Stimulated activated CD4-positive, alpha-beta T cell treated with anti-CD3 and anti-CD28 coated beads, Interleukin-1b, Interleukin-23, amount 100 ng/mL, for 48 hours (primary cell): Measurements from ENCODE around the gene ADCY9.

ENCODE experiments used
- DNase-seq: peaks from one replicate; pipeline ENCODE4 v3.0.0-alpha.2; 2020

Gene ADCY9

DNA sequence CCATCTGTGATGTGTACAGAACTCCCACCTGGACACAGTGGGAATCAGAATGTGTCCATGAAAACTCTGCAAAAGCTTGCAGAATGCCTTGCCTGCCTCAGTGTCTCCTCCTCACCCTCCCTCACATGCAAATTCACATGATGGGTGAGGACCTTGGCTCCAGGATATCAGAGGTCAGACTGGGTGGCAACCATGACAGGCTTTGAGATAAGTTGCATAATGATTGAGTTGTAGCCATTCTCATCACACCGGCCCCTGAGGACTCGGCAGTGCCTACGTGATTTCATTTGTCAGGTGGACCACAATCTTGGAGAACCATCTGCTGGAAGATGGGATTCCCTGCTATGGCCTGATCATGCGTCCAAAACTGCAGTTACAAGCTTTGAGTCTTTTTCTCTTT is 3.9 kb upstream of the ADCY9 start:
- DNase-seq, result no peak

DNA sequence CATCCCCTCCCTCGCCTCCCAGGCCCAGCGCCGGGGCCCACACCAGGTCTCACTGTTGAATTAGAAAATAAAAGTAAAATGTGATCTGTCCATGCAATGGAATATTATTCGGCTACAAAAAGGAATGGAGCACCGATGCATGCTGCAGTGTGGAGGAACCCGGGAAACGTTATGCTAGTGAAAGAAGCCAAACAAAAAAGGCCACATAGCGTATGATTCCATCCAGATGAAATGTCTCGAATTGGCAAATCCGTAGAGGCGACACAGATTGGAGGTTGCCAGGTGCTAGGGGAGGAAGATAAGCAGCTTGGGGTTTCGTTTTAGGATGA is 972 bp upstream of the ADCY9 start:
- DNase-seq, result no peak

DNA sequence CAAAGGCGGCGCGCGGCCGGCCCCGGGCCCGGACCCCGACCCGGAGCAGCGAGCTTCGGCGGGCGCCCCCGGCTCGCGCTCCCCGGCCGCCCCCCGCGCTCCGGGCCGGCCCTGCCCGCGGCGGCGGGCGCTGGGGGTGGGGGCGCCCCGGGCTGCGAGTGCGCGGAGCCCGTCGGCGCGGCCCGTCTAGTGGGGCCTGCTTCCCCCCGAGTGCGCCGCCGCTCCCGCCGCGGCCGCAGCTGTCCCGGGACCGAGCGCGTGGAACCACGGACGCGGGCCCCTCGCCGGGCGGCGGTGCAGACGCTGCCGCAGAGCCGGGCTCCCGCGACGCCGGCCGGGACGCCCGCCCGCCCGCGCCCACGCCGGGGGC is 308 bp downstream of the ADCY9 start:
- no peak for DNase-seq

DNA sequence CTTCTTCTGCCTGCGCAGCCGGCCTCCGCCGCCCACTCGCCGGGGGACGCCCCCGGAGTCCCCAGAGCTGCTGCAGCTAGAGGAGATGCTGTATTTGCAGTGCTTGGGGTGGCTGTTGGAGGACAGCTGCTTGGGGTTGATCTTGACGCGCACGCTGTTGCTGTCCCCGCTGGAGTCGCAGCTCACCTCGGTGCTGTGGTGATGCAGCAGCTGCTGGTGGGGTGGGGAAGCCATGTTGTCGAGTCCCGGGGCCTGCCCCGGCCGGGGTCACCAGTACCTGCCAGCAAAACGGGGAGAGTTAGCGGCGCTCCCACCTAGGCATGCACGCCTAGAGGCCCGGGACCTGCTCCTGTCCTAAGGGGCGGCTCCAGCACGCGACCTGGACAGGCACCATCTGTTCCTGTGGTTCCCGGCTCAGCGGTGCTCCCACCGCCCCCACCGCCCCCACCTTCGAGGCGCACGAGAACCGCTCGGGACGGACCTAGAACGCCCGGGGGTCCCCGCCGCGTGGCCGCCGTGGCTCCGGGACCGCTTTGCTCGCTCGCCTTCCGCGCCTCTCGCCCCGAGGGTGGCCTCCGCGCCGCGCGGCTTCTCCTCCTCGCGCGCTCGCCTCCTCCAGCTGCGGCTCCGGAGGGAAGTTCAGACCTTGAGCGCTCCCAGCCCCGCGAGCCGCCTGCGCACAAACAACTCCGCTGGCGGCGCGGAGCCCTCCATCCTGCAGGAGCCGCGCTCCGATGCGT is 863 bp downstream of the ADCY9 start:
- peak; percentile 41 for DNase-seq

DNA sequence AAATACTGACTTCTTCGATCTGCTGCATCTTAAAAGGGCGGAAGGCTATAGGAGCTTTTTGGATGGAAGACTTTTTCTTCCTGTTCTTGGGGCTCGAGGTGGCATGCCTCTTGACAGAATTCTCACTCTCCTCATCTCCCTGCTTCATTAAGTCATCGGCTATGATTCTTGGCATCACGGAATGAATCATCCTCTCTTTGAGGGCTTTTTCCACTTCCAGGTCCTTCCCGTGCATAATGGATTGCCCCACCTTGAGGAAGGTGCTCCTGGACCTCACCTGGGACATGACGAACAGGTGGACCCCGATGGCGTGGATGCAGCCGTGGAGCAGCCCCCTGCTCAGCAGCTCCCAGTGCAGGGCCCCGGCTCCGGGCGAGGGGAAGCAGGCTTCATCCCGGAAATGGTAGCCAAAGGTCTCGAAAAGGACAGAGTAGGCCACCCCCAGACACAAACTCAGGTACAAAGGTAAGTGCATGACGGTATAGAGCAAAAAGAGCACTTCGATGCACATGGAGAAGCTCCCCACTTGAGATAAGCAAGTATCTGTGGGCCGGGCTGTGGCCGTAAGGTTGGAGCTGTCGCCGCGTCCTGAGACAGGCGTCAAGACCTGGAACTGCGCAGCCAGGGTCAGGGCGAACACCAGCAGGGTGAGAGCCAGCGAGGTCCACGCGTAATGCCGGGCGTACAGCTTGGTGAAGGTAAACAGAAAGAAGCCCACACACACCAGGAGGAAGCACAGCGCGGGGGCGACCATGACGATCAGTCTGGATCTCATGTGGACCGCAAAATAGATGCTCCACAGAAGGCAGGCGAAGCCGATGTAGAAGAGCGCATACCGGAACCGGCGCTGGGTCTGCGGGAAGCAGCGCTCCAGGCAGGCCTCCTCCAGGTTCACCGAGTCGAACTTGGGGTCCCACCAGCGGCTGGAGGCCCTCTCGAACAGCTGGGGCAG is 1.7 kb downstream of the ADCY9 start:
- DNase-seq, result no peak

DNA sequence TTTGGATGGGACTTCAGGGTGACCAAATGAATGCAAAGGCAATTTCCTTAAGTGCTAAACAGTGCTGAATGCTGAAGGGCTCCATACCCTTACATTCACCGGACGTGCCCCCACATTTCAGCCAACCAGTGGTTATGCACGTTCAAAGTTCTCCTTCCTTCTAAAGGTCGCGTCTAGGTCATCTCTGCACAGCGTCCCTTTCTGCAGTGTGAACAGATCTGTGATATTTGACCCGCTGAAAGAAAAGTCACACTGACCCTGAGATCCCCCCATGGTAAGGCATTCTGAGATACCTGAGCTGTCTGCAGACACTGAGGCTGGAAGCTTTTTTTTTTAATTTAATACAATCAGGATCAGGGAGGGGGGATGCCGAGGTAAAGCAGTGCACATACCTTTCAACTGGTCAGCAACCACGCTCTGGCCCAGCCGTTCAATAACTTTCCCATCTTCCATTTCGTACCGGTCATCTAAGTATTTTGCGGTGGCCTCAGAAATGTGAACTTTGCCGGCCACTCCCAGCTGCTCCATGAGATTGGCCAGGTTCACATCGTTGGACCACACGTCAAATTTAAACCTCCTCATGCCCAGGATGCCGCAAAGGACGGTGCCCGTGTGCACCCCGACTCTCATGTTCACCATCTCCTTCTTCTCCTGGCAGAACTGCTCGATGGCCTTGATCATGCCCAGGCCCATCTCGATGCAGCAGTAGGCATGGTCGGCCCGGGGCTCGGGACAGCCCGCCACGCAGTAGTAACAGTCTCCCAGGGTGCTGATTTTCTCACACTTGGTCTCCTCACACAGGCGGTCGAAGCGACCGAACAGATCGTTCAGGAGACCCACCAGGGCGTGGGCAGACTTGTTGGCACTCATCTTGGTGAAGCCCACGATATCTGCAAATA is 2.6 kb downstream of the ADCY9 start:
- DNase-seq, result no peak

DNA sequence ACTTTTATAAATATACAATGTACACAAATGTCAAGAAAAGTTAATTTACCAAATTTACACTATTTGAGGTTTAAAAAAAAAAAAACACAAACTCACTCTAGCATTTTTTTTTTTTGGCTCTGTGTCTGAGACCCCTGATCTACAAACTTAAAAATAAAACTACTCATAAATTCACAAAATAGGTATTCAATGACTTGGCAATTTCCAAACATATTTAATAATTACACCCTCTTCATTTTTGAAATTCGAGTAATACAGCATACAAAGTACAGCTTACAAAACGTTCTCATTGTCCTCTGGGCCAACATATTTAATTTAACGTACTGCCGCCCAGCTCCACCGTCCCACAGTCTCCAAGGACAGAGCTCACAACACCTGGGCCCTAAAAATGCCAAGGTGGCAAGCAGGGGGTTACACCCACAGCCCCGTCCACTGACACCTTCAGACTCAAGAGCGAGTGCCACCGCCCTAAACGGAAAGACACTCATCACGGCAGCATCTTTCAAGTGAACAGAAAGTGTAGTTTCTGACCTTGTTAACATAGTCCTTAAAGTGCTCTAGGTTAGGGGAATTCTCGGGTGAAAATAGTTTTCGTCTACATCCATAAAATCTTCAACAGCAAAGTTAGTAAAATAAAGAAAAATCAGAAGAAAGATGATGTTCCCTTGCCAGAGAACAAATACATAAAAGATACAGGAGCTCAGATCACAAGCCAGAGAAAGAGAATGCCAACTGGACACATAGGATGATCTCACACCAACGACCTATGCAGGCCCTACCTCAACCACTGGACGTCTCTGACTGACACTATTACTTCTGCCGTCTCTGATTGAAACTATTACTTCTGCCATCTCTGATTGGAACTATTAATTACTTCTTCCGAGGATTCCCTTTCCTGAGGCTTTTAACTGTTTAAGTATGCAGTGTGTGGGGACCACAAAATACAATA is 4.2 kb downstream of the ADCY9 start:
- DNase-seq, result no peak

DNA sequence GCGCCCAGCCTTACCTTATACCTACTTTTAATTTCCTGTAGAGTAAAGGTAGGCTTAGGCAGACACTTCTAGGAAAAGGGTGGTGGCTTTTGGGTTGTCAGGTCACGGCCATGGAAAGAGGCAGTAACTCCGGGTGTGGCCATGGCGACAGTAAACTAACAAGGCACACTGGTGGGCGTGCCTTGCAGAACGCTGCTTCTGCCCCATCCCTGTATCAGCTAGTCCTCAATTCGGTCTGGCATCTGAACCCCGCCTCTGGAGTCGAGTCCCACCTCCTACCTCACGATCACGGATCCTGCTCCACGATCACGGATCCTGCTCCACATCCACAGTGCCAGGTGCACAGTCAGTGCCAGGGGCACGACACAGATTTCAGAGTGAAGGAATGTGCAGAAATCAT is 5.6 kb downstream of the ADCY9 start:
- DNase-seq, result no peak

DNA sequence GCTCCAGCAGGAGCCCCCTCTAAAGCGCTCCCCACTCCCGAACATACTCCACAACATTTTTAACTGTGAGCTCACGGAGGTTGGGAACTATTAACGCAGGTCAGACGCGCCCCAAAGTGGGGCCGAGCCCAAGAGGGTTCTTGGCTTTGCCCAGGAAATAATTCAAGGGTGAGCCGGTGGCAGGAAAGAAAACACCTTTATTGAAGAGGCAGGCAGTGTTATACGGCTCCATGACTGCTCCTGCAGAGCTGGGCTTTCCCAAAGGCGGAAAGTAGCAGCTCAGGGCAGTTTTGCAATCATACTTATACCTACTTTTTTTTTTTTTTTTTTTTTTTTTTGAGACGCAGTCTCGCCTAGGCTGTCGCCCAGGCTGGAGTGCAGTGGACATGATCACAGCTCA is 6.2 kb downstream of the ADCY9 start:
- DNase-seq, result no peak

DNA sequence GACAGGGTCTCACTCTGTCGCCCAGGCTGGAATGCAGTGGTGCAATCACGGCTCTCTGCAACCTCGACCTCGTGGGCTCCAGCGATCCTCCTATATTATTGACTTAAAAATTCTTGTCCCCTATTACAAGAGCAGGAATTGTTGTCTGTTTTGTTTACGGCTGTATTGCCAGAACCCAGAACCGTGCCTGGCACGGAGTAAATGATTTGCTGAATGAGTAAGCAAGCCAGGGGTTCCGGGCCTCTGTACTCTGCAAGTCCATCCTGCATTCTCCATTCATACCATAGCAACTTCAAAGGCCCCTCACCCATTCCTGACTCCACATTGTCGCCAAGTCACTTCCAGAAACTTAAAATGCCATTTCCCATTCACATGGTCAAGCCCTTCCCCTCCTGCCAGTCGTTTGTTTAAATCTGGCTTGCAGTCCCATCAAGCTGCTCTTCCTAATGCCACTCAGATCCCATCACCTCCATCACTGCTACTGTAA is 6.9 kb downstream of the ADCY9 start:
- no peak for DNase-seq

DNA sequence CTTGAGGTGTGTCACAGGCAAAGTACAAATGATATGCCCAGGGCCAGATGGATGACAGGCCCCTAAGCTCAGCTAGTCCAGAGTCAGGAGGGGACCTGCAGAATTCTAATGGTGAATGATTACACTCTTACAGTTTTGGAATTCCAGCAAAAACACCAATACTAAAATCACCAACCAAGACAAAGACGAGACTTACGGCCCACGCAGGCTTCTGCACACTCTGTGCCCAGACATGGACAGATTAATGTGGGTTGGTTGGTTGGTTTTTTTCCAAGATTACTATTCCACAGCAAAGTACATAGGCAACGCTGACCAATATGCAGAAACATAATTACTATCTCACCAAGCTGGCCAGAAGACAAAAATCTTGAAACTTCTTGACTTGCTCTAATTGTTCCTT is 9.7 kb downstream of the ADCY9 start:
- no peak for DNase-seq

DNA sequence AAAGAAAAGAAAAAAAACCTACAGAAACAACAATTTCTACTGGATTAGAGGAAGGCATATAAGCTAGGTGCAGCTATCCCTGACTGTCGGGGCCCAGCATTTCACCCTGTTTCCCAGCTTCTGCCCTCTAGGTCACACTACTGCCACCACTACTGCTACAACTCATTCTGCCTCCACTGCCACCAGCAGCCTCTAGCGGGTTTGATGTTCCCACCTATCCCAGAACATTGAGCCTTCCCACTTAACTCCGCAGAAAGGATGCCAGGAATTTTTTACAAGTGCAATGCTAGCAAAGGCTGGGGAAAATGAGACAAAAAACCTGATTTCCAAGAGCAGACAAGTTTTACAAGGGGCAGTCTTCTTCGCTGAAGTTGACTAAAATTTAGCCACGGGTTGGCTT is 10.4 kb downstream of the ADCY9 start:
- no peak for DNase-seq

DNA sequence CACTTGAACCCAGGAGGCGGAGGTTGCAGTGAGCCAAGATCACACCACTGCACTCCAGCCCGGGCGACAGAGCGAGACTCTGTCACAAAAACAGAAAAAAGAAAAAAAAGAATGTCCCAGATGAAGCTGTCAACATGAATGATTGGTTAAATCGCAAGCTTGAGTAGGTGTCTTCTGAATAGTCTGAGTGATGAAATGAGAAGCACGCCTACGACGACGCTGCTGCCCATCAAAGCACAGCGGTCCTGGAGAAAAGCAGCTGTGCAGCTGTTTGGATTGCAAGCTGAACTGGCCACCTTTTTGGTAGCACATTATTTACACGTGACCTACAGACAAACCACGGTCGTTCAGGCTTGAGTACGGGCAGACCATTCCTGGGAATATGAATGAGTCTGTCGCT is 12.5 kb downstream of the ADCY9 start:
- DNase-seq, result no peak

DNA sequence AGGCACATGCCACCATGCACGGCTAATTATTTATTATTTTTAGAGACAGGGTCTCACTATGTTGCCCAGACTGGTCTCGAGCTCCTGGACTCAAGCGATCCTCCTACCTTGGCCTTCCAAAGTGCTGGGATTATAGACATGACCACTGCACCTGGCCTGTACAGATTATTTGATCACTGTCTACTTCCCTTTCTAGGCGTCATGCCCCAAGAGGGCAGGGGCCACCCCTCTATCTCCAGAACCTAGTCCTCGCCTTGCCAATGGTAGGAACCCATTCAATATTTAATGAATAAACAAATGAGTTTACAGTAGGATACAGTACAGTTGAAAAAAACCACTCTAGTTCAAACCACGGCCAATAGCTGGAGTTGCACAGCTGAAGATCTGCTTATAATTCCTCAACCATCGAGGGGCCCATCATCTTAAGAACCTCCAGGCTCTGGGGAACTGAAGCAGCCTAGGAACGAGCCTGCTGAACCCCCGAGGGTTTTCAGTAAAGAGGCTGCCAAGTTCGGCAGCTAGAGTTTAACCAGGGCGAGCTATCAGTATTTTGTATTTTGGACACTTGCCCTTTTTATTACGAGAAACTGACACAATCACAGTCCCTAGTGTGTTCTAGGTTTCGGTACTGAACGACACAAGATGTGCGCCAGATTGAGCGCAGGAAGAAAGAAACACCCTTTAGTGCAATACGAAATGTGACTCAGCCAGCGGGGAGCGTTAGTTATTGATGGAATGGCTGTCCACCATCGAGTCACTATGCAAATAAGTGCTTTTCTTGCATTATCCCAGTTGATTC is 14.6 kb downstream of the ADCY9 start:
- no peak for DNase-seq

DNA sequence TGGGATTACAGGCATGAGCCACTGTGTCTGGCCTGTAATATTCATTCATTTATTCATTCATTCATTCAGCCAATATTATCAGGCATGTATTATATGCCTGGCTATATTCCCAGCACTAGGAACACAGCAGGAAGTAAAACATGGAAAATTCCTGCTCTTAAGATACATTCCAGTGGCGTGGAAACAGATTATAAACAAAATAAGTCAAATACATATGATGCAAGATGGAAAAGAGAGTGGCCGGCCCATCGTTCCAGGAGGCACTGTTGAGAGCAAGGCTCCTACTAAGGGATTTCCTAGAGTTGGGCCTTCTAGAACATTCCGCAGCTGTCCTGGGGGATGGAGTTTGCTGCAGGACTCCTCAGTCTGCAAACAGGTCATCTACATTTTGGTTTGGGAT is 17.7 kb downstream of the ADCY9 start:
- no peak for DNase-seq

DNA sequence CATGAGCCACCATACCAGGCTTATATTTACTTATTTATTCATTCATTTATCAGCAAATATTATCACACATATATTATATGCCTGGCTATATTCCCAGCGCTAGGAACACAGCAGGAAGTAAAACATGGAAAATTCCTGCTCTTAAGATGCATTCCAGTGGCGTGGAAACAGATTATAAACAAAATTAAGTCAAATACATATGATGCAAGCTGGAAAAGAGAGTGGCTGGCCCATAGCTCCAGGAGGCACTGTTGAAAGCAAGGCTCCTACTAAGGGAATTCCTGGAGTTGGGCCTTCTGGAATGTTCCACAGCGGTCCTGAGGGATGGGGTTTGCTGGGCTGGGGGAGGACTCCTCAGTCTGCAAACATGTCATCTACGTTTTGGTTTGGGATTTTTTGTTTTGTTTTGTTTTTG is 18.4 kb downstream of the ADCY9 start:
- DNase-seq, result no peak

DNA sequence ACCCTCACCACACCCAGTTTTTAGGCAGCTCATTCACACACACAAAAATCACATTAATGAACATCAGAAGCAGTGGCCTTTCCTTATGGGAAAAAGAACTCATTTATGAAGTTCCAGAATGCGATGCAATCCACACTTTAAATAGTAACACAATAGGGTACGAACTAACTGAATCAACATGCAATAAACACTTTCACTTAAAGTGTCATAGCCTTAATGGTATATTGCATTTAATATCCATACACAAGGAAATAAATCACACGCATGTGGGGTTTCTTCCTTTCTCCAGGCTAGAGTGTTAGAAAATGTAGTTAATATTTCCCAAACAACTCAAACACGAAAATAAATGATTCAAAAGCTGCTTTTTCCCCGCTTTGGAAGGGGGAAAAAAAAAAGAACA is 19.7 kb downstream of the ADCY9 start:
- DNase-seq, result no peak

DNA sequence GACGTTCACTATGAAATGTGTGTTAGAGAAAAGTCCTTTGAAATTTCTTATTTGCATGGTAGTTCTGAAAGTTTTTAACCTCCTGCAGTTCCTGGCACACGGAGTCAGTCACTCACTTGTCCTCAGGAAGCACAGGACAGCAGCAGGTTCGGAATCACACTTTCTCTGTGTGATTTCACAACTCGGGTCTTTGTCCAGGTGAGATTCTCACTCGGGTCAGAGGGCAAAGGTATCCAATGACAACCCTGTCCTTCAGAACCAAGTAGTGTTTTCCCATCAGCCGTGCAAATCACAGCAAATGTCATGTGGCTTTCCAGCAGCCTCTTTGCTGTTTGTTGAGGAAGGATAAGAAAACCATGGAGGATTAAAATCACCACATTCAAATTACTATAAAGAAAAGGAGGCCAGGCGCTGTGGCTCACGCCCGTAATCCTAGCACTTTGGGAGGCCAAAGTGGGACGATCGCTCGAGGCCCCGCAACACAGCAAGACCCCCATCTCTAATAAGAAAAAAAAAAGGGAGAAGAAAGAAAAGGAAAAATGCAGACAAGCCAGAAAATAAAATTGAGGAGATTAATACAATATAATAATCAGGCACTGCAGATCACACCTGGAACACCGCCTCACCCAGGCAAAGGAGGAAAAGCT is 22.0 kb downstream of the ADCY9 start:
- DNase-seq, result no peak

DNA sequence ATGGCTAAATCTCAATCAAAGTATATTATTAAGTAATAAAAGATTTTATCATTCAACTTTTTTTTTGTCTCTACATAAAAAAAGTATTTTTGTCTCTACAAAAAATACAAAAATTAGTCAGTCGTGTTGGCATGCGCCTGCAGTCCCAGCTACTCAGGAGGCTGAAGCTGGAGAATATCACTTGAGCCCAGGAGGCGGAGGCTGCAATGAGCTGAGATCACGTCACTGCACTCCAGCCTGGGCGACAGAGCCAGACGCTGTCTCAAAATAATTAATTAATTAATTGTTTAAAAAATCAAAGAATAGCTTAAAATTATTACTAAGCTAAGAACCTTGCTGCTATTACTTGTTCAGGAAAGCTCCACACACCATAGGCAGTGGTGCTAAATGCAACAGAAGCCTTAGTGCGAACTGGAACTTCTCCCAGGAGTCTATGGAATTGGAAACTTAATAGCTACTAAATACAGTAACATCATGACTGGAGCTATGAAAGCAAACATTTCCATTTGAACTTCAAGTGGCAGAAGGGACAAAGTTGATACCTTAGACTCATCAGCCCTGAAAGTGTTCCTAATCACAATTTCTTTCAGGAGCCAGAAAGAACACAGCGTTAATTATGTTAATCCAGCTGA is 22.6 kb downstream of the ADCY9 start:
- no peak for DNase-seq
